Embryonic facial prominence (tissue), 1 donor: Measurements from ENCODE around the gene NT5C1A.

Experiments used
- DNase-seq: peaks from one replicate; pipeline ENCODE4 v3.0.0-alpha.2; 2016; ENCODE audit errors: extremely low spot score

NT5C1A gene

GRCh38 chr1:39659538-39659937 lies 12.4 kb downstream of the NT5C1A start:
- no peak for DNase-seq

DNA sequence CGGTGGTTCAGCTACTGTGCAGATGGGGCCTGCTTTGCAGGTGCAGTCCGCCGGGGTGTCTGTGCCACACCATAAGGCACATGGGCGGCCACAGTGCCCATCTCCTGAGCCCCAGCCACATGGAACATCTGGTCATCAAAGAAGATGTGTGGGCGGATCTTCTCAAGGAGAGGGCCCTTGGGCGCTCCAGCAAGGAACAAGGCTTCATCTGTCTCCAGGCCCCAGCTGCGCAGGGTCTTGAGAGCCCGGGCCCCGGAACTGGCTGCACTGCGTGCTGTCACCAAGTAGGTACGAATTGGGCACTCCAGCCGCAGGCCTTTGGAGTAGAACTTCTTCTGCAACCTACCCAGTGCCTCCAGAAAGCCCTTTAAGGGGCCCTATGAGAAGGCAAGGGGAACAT lies 12.8 kb downstream of the NT5C1A start:
- no peak for DNase-seq

DNA sequence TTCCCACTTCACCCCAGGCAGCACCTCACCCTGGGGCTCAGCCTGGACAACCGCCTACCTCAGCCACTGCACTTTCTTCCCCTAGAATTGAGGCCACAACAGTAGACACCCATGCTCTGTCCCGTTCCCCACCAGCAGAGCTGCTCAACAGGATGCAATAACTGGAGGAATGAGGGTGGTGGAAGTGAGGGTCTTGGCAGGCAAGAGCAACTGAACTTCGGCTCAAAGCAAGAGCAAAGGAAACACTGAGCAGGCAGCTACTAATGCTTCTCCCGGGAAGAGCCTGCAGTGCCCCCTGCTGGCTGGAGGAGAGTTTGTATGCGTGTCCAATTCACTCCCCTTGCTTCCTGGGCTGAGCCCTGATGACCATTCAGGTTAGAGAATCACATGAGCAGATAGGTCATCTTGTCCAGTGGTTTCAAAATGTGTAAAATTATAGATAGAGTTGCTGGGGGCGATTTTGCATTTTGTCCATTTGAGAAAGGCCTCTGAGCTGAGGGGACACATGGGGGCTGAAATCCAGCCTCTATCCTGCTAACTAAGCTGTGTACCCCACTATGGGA lies 13.9 kb downstream of the NT5C1A start:
- no peak for DNase-seq

DNA sequence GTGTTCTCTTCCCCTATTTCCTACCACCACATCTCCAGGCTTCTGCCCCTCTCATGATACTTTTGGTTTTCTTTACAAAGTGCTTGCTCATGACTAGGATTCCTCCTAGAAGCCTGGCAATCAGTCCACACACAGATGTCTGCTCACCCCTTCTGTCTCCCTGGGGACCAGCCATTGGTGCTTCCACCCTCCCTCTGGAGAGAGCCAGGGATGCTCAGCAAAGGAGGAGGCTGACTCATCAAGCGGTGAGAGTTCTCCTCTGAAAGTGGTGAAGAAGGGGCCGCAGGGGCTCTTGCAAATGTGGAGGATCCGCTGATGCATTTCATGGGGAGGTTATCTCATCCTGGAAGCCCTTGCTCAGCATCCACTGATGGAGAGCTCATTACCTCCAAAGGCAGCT lies 14.5 kb downstream of the NT5C1A start:
- DNase-seq, result no peak

DNA sequence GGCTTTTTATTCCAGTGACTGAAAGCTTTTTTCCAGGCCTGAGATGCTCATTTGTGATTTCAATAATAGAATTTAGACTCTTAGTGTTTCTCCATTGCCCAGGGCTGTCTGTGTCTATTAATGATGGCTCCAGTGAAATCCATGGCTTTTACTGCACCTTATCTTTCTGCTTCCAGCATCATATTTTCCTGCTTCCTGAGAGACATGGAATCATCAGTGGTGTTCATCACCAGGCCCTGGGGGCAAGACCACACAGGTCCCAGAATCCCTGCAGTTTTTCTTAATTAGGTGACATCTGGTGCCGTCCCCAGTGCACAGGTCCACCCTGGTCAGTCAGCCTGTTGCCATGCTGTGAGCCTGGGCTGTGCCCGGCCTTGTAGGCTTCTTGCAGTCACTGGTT lies 15.5 kb downstream of the NT5C1A start:
- DNase-seq, result no peak

DNA sequence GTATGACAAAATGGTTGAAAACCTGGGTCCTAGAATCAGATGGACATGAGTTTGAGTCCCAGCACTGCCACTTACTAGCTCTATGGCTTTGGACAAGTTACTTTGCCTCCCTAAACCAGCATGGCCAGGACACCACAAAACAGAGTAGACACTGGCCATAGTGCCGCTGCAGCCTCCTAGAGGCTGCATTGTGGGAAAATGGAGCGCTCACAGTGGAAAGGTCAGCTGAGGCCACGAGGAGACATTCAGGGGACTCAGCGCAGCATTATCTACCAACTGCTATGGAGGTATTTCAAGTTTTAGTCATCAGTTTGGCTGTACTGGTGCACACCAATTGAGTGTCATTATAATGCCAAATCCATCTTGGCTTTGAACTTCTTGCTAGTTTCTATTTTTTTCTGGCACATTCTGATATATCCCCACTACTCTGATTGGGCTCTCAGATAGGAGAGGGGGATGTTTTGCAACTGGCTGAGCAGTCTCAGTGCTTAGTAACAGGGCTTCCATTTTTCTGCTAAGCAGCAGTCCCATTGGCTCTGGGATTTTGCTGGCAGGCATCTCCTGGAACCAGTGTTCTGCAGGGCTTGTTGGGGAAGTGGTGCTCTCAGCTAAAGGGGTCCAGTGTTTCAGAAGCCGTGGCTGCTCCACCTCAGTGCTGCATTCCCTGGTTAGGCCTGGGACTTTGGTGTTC lies 16.2 kb downstream of the NT5C1A start:
- DNase-seq, result no peak

DNA sequence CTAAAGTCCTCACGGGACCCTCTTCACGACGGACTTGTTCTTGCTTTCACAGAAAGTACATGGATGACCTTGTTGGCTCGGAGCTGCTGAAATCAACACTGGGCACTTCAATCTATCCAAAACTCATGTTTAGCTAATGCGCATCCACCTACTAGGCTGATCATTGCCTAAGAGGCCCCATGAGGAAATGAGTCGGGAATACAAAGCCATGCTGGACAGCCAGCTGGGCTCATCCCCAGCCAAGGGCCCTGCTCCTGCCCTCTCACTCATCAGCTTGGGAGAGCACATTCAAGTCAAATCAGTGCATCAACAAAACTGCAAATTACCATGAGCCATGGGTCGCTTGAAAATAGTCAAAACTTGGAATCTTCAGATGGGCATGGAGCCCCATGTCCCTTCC lies 17.6 kb downstream of the NT5C1A start:
- DNase-seq, result no peak

- no peak for DNase-seq
Measured at GRCh38 chr1:39653546-39654031, 18.3 kb downstream of the NT5C1A start.

- DNase-seq, result no peak
Measured at GRCh38 chr1:39652554-39652953, 19.4 kb downstream of the NT5C1A start.

DNA sequence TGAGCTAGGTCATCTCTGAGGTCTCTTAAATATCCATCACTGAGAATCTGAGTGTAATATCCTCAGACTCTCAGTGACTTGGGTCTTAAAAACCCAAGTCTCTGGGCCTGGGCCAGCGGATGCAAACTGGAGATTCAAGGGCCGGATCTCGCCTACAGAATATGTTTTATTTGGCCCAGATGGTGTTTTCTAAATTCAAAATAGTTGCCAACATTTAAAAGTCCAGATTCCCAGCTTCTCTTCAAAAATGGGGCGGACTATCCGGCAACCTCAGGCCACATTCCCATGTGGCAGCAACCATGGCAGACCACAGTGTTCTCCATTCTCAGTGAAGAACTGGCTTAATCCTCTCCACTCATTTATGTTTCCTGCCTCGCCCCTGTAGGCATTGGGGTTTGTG lies 19.8 kb downstream of the NT5C1A start:
- DNase-seq, result no peak

DNA sequence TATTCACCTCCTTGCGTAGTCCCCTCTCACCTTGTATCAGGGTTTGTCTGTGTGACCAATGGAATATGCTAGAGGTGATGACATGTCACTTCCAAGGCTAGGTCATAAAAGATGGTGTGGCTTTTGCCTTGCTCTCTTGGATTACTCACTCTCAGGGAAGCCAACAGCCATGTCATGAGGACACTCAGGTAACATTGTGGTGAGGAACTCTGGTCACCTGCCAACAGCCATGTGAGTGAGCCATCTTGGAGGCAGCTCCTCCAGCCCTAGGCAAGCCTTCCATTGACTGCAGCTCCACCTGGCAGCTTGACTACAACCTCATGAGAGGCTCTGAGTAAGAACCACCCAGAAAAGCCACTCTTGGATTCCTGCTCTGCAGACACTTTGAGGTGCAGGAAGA lies 21.5 kb downstream of the NT5C1A start:
- no peak for DNase-seq

DNA sequence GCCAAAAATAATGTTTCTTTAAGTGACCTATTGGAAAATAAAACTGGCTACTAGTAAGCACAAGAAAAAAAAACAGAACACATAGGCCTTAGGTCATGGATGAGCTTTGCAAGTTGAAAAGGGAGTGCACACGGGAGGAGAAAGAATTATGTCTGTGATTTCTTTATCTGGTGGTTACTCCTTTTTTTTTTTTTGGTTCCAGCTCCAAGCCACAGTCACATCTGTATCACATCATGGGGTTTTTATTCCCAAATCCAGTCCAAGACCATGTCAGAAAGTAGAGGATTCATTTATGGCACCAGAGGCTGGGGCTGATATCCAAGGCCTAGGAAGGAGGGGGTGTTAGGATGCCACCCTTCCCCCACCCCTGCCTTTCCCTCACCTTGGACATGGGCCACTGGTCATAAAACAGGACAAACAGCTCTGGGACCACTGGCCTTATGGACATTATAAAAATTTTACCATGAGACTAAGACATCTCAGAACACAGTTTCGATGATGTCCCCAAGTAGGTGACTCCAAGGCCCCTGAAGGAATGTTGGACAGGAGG lies 22.2 kb downstream of the NT5C1A start:
- DNase-seq, result no peak

DNA sequence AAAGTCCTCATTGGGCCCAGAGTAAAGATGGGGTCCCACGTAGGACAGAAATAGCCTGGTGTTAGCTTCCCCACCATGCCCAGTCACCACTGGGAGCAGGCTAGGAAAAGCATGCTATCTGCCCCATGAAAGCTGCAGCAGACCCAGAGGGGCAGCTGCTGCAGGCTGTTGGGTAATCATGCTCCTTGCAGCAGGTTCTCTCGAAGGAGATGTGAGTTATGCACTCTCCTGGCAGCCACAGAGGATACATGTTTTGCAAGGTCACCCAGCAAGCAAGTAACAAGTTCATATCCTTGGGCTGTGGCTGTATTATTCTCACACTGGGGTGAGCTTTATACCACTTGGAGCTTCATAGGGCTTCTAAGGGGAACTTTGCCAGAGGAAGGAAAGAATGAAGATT lies 23.4 kb downstream of the NT5C1A start:
- no peak for DNase-seq

DNA sequence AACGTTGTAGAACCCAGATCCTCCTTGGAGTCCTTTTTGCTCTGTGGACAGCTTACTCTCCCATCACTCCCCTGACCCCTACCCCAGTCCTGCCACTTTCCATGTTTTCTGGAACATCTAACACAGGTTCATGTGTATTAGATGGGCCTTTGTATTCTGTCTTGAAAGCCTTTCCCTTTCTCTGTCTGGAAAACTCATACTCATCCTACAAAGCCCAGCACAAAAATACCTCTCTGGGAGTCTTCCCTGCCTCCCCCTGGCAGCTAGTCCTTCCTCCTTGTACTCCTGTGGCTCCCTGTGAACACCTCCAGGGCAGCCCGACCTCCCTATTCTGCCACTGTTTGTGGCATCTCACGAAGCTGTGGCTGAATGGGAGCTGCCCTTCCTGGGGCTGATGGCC lies 24.7 kb downstream of the NT5C1A start:
- no peak for DNase-seq

- peak; percentile 45 for DNase-seq
Measured at GRCh38 chr1:39646232-39647081, 25.4 kb downstream of the NT5C1A start.

DNA sequence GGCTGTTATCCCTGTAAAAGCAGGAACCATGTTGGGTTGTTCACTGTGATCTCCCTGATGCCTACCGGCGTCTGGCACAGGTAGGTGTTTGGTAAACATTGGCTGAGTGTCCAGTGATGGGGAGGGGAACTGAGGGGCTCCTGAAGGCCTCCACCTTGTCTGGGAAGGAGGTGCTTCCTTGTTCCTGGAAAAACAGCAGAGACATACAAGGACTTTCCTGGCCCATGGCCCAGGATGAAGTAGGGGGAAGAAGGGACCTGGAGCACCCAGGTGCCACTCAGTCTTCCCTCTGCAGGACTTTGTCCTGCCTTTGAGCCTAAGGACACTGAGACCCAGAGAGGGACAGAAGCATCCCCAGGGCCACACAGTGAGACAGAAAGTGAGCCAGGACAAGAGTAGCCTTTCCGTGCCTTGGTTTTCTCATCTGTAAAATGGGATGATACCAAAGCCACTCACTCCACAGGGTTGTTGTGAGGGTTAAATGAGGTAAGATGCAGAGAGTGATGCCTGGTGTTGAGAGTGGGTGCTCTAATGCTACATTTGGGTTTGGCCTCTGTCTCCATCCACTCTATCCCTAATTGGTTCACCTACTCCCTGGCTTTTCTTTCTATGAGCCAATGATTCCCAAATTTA lies 26.4 kb downstream of the NT5C1A start:
- DNase-seq, result no peak

DNA sequence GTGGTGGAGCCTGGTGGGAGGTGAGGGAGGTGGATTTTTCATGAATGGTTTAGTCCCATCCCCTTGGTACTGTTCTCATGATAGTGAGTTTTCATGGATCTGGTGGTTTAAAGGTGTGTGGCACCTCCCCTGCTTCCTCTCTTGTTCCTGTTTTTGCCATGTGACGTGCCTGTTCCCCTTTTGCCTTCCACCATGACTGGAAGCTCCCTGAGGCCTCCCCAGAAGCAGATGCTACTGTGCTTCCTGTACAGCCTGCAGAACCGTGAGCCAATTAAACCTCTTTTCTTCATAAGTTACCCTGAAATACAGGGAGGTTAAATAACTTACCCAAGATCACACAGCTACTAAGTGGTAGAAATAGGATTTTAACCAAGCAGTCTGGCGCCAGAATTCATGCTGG lies 28.2 kb downstream of the NT5C1A start:
- DNase-seq, result no peak

- DNase-seq, result no peak
Measured at GRCh38 chr1:39642796-39643195, 29.1 kb downstream of the NT5C1A start.

GRCh38 chr1:39640861-39641260 lies 31.0 kb downstream of the NT5C1A start:
- no peak for DNase-seq

GRCh38 chr1:39639305-39640130 lies 32.4 kb downstream of the NT5C1A start, which contains the start of gene HEYL:
Gene HEYL (minus strand): TSS chr1:39639643. CDS start chr1:39639625, 18 bp downstream.
- DNase-seq, result no peak

DNA sequence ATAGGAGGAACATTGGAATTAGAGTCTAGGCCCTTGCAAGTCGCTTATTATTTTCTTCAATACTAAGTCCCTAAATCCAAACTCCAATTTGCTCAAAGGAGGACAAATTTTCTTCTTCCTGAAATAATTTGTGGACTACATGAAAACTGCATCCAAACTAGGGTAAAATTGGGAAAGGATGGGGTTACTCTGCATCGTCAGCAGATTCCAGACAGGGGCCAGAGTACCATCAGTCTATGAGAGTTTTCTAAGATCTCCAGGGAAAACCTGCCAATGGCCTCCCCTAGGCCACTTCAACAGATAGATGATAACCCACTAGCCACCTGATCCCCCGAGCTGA lies 33.0 kb downstream of the NT5C1A start:
- no peak for DNase-seq
